ENCODE measurements around the gene VPS35L. TPM values are rescaled to one million over a fixed set of nuclear protein-coding genes. Genes with fewer than 3 reads are reported as not detected.

The VPS35L gene
- total RNA-seq, 2 donors from 2014 or later, result 27.0 to 28.3 TPM

GRCh38 chr16:19741354-19741753, 185.9 kb downstream of the VPS35L start:
- Histone ChIP-seq H3K4me3 (no peak overlapping the region), H3K27me3 (no peaks in the 10 kb centered on the region), H3K36me3 (no peaks in the 10 kb centered on the region), H3K4me1 (no peaks in the 10 kb centered on the region), H3K9me3 (no peaks in the 10 kb centered on the region), H3K27ac (no peak overlapping the region)
- TF ChIP-seq CTCF (IDR thresholded peaks at IDR 0.05), result no peak
- no peak for DNase-seq (ENCODE audit: low spot score)

GRCh38 chr16:19743816-19744159, 188.3 kb downstream of the VPS35L start:
- Histone ChIP-seq H3K27me3 (no peaks in the 10 kb centered on the region), H3K36me3 (no peaks in the 10 kb centered on the region), H3K4me3 (no peak overlapping the region), H3K9me3 (no peaks in the 10 kb centered on the region), H3K27ac (no peak overlapping the region), H3K4me1 (no peaks in the 10 kb centered on the region)
- DNase-seq (ENCODE audit: low spot score), result no peak
- TF ChIP-seq CTCF (IDR thresholded peaks at IDR 0.05), result no peak

GRCh38 chr16:19744670-19745069, 189.2 kb downstream of the VPS35L start:
- Histone ChIP-seq H3K27ac (no peak overlapping the region), H3K4me1 (peaks cover 0 to 4% of the 10 kb centered on the region in 2 donors), H3K4me3 (no peak overlapping the region), H3K36me3 (no peaks in the 10 kb centered on the region), H3K9me3 (no peaks in the 10 kb centered on the region), H3K27me3 (no peaks in the 10 kb centered on the region)
- TF ChIP-seq CTCF (IDR thresholded peaks at IDR 0.05), result no peak
- no peak for DNase-seq (ENCODE audit: low spot score)

- Histone ChIP-seq H3K9me3 (no peaks in the 10 kb centered on the region), H3K27ac (no peak overlapping the region), H3K27me3 (no peaks in the 10 kb centered on the region), H3K36me3 (no peaks in the 10 kb centered on the region), H3K4me3 (no peak overlapping the region), H3K4me1 (peaks cover 0 to 10% of the 10 kb centered on the region in 2 donors)
- no peak for DNase-seq (ENCODE audit: low spot score)
- TF ChIP-seq CTCF (IDR thresholded peaks at IDR 0.05), result no peak
These were observed 189.9 kb downstream of the VPS35L start for GRCh38 chr16:19745286-19746010.

GRCh38 chr16:19746561-19746960, 191.1 kb downstream of the VPS35L start:
- TF ChIP-seq CTCF (IDR thresholded peaks at IDR 0.05), result no peak
- no peak for DNase-seq (ENCODE audit: low spot score)
- Histone ChIP-seq H3K27ac (no peak overlapping the region), H3K36me3 (no peaks in the 10 kb centered on the region), H3K27me3 (no peaks in the 10 kb centered on the region), H3K4me3 (no peak overlapping the region), H3K4me1 (peaks cover 0 to 10% of the 10 kb centered on the region in 2 donors), H3K9me3 (no peaks in the 10 kb centered on the region)

All from right atrium auricular region (tissue), 2 donors.